Measurements from ENCODE around the gene TPD52L1. TPM values are rescaled to one million over a fixed set of nuclear protein-coding genes. Genes with fewer than 3 reads are reported as not detected.
A peak's percentile ranks its signal among the peaks of the same experiment; 100 is the strongest.

TPD52L1 gene
- total and polyA plus RNA-seq, 2 of the 4 experiments (the other 2 are of a cell fraction): 10.2 to 13.5 TPM

- ATAC-seq (ENCODE audit: low read depth): peak; percentile 30
- Histone ChIP-seq H3K9ac (ENCODE audit: low read depth, low read length) (peak overlapping the region; percentile 99), H2BK120ac (ENCODE audit: low read depth, low read length) (peak overlapping the region; percentile 81), H3K4me2 (ENCODE audit: low read depth, low read length) (peak overlapping the region; percentile 83), H3K9me1 (ENCODE audit: insufficient read depth, low read length) (peaks cover 5% of the 10 kb centered on the region; the same call in 1 of the 2 replicates), H3K4me3 (ENCODE audit: insufficient read depth, low read depth, low read length) (peak overlapping the region; percentile 84), H2BK20ac (ENCODE audit: low read depth, low read length) (no peak overlapping the region), H4K20me1 (ENCODE audit: insufficient read depth, low read length) (no peaks in the 10 kb centered on the region), H2BK5ac (ENCODE audit: low read depth, low read length, poor library complexity, severe bottlenecking) (peak overlapping the region; percentile 97), H3K36me3 (ENCODE audit: control insufficient read depth, insufficient read depth, low read length) (peaks cover 12% of the 10 kb centered on the region), H2AFZ (replicated peaks; ENCODE audit: low read length, poor library complexity) (peak overlapping the region; percentile 99), H3K9me3 (ENCODE audit: control insufficient read depth, insufficient read depth, low read length) (peaks cover 3% of the 10 kb centered on the region; the same call in 1 of the 2 replicates), H3K79me1 (ENCODE audit: low read depth in 1 of 2, low read length in 2 of 2) (peaks cover 24 to 39% of the 10 kb centered on the region in 2 experiments), H4K5ac (ENCODE audit: low read depth, low read length) (peak overlapping the region; percentile 96), H2AK9ac (replicated peaks; ENCODE audit: low read depth, low read length, poor library complexity) (peak overlapping the region; percentile 94), H3K27me3 (ENCODE audit: control insufficient read depth, insufficient read depth, low read length) (no peaks in the 10 kb centered on the region), H2AK5ac (ENCODE audit: low read depth, low read length) (peak overlapping the region; percentile 66), H3K18ac (ENCODE audit: low read depth, low read length) (peak overlapping the region; percentile 95), H3K14ac (replicated peaks; ENCODE audit: low read depth, low read length) (peak overlapping the region; percentile 96), H3K4me1 (ENCODE audit: control insufficient read depth, insufficient read depth, low read length) (peaks cover 4% of the 10 kb centered on the region), H3K56ac (ENCODE audit: extremely low read depth, insufficient read depth, low read length) (peak overlapping the region; percentile 59), H4K91ac (ENCODE audit: insufficient read depth, low read depth, low read length) (peak overlapping the region; percentile 89), H3K27ac (ENCODE audit: insufficient read depth, low read length) (peak overlapping the region; percentile 98), H2BK15ac (ENCODE audit: low read depth, low read length) (peak overlapping the region; percentile 37; the same call in 1 of the 3 replicates), H4K8ac (ENCODE audit: low read depth in 2 of 2, low read length in 2 of 2) (peak overlapping the region; percentile 95 to 98), H3K23ac (ENCODE audit: low read depth, low read length) (peak overlapping the region; percentile 90), H3K4ac (ENCODE audit: low read depth, low read length) (peak overlapping the region; percentile 96)
- CTCF ChIA-PET: interaction anchor here (0.7 to 1.8 kb wide), 4 partner anchors 10 to 490 kb away, joined by 3 to 4 read pairs (median 3); partner anchors contain the start of gene NCOA7
- BruUV-seq (replicated peaks): TSS peak; percentile 39
- dilution Hi-C loops (cut with HindIII; ENCODE audit: low sequenced_read_pairs, unreplicated experiment) (no loop called here), in situ Hi-C loops (cut with MboI; ENCODE audit: low sequenced_read_pairs) (loop anchor here (10.0 kb wide), 1 partner anchor 146 kb away; the partner anchor contains the start of gene TPD52L1), intact Hi-C loops (cut with micrococcal nuclease) (loop anchor here (1.0 to 5.0 kb wide), 4 partner anchors 99 to 338 kb away; partner anchors contain the start of gene TPD52L1)
- no peak for TF ChIP-seq FOS (IDR thresholded peaks at IDR 0.05; ENCODE audit: low read depth, low read length)
- no peak for TF ChIP-seq MAFK (IDR thresholded peaks at IDR 0.05; ENCODE audit: low read depth, low read length)
- peak; percentile 2; the same call in 1 of the 2 replicates for TF ChIP-seq CEBPB (IDR thresholded peaks at IDR 0.05; ENCODE audit: low read depth, low read length)
- peak; percentile 51 for DNase-seq
- POLR2A ChIA-PET (ENCODE audit: unreplicated experiment): no interaction called here
- no CpG with 5 or more reads among the region's 11 CpGs for WGBS, 2 experiments (ENCODE audit: extremely low coverage in 2 of 2, insufficient read length in 1 of 2)
These were observed 147.4 kb downstream of the TPD52L1 start for GRCh38 chr6:125300992-125301434.

Measured in IMR-90 (cell line).